Ovary (tissue), 9 donors: ENCODE measurements around the gene CA10. TPM values are rescaled to one million over a fixed set of nuclear protein-coding genes. Genes with fewer than 3 reads are reported as not detected.

Experiments
- DNase-seq, 5 donors: peaks; one replicate each; pipeline ENCODE4 v3.0.0-alpha.2; 2019 to 2020
- H3K27ac ChIP-seq, 2 donors: fragments of 200-600 bp; one replicate each; pipeline versions ENCODE4 v1.5.1 to v1.8.0; 2019 to 2022
- H3K27me3 ChIP-seq: fragments of 200-600 bp; one replicate; pipeline ENCODE4 v1.8.0; 2022
- H3K36me3 ChIP-seq: fragments of 200-600 bp; sonication (generic); one replicate; pipeline ENCODE4 v1.5.1; 2019
- H3K4me1 ChIP-seq: one replicate; pipeline ENCODE4 v1.8.1; 2013; ENCODE audit warnings: mild to moderate bottlenecking, moderate library complexity; ENCODE audit not compliant: insufficient read depth
- H3K4me3 ChIP-seq: fragments of 200-600 bp; sonication (generic); one replicate; pipeline ENCODE4 v1.5.1; 2017
- H3K9me3 ChIP-seq, 2 donors: fragments of 200-600 bp in 1 of 2; sonication (generic) in 1 of 2; one replicate each; pipeline versions ENCODE4 v1.5.1 to v1.8.1; 2013 to 2019; ENCODE audit warnings: mild to moderate bottlenecking in 1 of 2, moderate library complexity in 1 of 2
- EP300 ChIP-seq: sonication (generic); formaldehyde crosslinking; IDR thresholded peaks from one replicate; pipeline ENCODE4 v1.6.1; 2017; ENCODE audit warnings: antibody characterized with exemption
- POLR2A ChIP-seq: fragments of 450-650 bp; IDR thresholded peaks from one replicate; pipeline ENCODE4 v1.6.1; 2017; ENCODE audit warnings: antibody characterized with exemption, mild to moderate bottlenecking, moderate library complexity
- WGBS, 3 donors: extraction: QIAGEN DNeasy Blood & Tissue Kit in 1 of 3; methylation state at CpG; one replicate each; pipeline versions ENCODE4 v1.1.5 to v1.1.7; 2013 to 2017; 5-methylcytosine and 5-hydroxymethylcytosine counted together
- intact Hi-C, 4 donors: fragments of 100-400 bp; cut with DNase I; formaldehyde crosslinking; loops; one replicate each; pipeline versions ENCODE4 v1.11.0 to v1.15.1; 2022 to 2023
- polyA plus RNA-seq, 2 donors: library from polyadenylated mRNA; stranded (reverse); fragments of 200-250 nt in 1 of 2; fragments of 350-450 nt in 1 of 2; fragmentation: Illumina TruSeq in 1 of 2; extraction: RNeasy Lipid Tissue Mini Kit (QIAGEN cat#74804) in 1 of 2; gene quantifications; one replicate each; pipeline ENCODE4 v1.2.3, GENCODE V29; 2013 to 2014
- total RNA-seq, 7 donors: library from RNA; depleted of rRNA in 2 of 7; stranded (reverse); fragments of >200 nt in 2 of 7; fragmentation: NEBNext Ultra II Directional in 3 of 7; extraction: Animal tissue kit (Norgen Biotek cat#: 25700) in 3 of 7; gene quantifications; one replicate each; pipeline versions ENCODE4 v1.1.0 to v1.2.4, GENCODE V29; 2016 to 2023
- TF ChIP-seq, protein P1 (sequence below), 3 donors: fragments of 450-650 bp in 2 of 3; fragments of 200-600 bp in 1 of 3; IDR thresholded peaks; one replicate each; pipeline versions ENCODE4 v1.5.1 to v1.8.0; 2016 to 2022; ENCODE audit warnings: antibody characterized with exemption in 3 of 3, mild to moderate bottlenecking in 1 of 3
- donor health status: DM: no; HTN: no; CAD: no; lungs with moderate emphysema.
- donor health status: DM: no; HTN: no; CAD: no.
- donor health status: Bipolar disorder and iron deficiency.
- donor health status: DM: yes; HTN: yes; CAD: no.
- donor health status: DM: no; HTN: no; CAD: no.
- donor health status: DM: yes; HTN: yes; CAD: no.

Gene CA10
- total and polyA plus RNA-seq, 9 donors, result 0.34 to 4.3 (median 1.2) TPM; not detected in 2

DNA sequence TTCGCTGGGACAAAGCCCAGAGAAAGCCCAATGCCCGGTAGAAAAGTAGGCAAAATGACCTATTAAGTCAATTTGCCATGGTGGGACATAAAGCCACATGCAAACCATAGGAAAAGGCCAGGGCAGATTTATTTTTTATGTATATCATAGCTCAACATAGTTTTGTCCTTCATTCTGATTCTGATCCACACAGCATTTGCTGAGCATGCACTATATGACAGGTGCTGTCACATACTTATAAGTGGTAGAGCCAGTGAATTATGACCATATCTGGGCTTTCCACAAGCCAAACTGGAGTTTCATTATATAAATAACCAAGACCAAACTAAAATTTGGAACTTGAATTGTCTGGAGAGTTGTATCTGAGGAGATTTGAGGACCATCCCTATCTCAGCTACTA is 74.3 kb downstream of the CA10 start:
- H3K27me3 ChIP-seq, result no peaks in the 10 kb centered on the region
- 78 to 83% (median 81%) methylated on average over 2 of the region's 2 CpGs for WGBS, 3 donors
- TF ChIP-seq POLR2A, result no peak
- TF ChIP-seq EP300, result no peak
- TF ChIP-seq, protein P1, sequence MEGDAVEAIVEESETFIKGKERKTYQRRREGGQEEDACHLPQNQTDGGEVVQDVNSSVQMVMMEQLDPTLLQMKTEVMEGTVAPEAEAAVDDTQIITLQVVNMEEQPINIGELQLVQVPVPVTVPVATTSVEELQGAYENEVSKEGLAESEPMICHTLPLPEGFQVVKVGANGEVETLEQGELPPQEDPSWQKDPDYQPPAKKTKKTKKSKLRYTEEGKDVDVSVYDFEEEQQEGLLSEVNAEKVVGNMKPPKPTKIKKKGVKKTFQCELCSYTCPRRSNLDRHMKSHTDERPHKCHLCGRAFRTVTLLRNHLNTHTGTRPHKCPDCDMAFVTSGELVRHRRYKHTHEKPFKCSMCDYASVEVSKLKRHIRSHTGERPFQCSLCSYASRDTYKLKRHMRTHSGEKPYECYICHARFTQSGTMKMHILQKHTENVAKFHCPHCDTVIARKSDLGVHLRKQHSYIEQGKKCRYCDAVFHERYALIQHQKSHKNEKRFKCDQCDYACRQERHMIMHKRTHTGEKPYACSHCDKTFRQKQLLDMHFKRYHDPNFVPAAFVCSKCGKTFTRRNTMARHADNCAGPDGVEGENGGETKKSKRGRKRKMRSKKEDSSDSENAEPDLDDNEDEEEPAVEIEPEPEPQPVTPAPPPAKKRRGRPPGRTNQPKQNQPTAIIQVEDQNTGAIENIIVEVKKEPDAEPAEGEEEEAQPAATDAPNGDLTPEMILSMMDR (IDR thresholded peaks at IDR 0.05), result no peak
- DNase-seq, result no peak
- H3K36me3 ChIP-seq, result no peaks in the 10 kb centered on the region
- no peak overlapping the region for H3K4me3 ChIP-seq
- intact Hi-C loops, result no loop called here
- H3K4me1 ChIP-seq, result no peaks in the 10 kb centered on the region
- no peaks in the 10 kb centered on the region for H3K9me3 ChIP-seq
- no peak overlapping the region for H3K27ac ChIP-seq

DNA sequence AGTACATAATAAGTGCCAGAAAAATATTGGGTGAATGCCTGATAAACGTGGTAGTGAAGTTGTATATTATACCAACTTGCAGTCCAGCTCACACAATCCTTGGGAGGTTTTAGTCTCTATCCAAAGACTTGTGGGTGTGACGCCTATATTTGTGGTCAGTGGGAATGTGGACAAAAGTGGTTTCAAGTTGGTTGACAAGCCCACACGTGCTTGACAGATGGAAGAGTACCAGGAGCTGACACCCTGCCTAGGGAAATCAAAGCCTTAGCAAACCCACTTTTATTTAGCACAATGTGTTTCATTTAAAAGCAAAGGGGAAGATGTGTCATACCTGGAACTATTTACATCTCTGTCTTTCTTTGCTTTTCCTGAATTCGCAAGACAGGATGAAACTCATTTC is 79.0 kb downstream of the CA10 start:
- intact Hi-C loops, result no loop called here
- Histone ChIP-seq H3K27ac (no peak overlapping the region), H3K36me3 (no peaks in the 10 kb centered on the region), H3K4me3 (no peak overlapping the region), H3K27me3 (no peaks in the 10 kb centered on the region), H3K4me1 (no peaks in the 10 kb centered on the region), H3K9me3 (no peaks in the 10 kb centered on the region)
- TF ChIP-seq, protein P1 (IDR thresholded peaks at IDR 0.05), result no peak
- no peak for TF ChIP-seq POLR2A
- no peak for TF ChIP-seq EP300
- WGBS, 3 donors, result 74 to 81% (median 80%) methylated on average over 4 of the region's 4 CpGs
- no peak for DNase-seq

DNA sequence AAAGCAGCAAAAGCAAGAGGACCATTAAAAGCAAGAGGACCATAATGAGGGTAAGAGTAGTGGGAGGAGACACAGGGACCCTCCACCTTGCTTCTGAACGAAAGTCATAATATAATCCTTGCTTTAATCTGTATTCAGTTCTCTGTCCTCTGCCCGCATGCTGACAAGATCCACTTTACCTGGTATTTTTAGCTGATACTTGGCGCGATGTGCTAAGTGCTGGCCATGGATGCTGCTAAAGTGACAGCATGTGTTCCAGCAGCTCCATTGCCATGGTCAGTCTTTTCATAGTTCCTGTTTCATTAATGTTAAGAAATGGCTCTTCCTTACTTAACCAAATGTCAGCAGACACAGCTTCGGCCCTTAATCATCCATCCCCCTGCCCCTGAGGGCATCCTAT is 86.8 kb downstream of the CA10 start:
- Histone ChIP-seq H3K36me3 (no peaks in the 10 kb centered on the region), H3K4me1 (no peaks in the 10 kb centered on the region), H3K27me3 (no peaks in the 10 kb centered on the region), H3K27ac (no peak overlapping the region), H3K4me3 (no peak overlapping the region), H3K9me3 (no peaks in the 10 kb centered on the region)
- no peak for DNase-seq
- TF ChIP-seq, protein P1 (IDR thresholded peaks at IDR 0.05), result no peak
- no peak for TF ChIP-seq POLR2A
- no peak for TF ChIP-seq EP300
- intact Hi-C loops, result no loop called here
- 86 to 92% (median 88%) methylated on average over 5 of the region's 5 CpGs for WGBS, 3 donors

DNA sequence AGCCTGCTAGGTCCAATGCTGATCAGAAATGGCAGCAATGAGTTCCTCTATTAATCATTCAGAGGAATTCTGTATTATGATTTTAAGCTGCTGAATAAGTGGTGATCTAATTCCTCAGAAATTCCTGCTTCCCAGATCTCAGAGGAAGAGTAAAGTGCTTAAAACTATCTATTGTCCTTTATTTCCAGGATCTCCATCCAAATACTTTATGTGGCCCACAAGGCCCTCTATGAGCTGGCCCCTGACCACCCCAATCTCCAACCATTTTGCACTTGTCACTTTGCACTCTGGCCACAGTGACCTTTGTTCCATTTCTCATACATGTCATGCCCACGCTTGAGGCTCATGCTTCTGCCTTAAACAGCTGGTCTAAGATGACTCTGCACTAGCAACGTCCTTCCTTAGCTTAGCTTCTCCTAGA is 93.7 kb downstream of the CA10 start:
- Histone ChIP-seq H3K4me1 (no peaks in the 10 kb centered on the region), H3K4me3 (no peak overlapping the region), H3K27me3 (no peaks in the 10 kb centered on the region), H3K36me3 (no peaks in the 10 kb centered on the region), H3K27ac (no peak overlapping the region), H3K9me3 (no peaks in the 10 kb centered on the region)
- DNase-seq, result no peak
- intact Hi-C loops, result no loop called here
- TF ChIP-seq POLR2A (no peak), EP300 (no peak)
- TF ChIP-seq, protein P1 (IDR thresholded peaks at IDR 0.05), result no peak
- WGBS, 3 donors, result 28 to 40% (median 37%) methylated on average over 2 of the region's 2 CpGs

DNA sequence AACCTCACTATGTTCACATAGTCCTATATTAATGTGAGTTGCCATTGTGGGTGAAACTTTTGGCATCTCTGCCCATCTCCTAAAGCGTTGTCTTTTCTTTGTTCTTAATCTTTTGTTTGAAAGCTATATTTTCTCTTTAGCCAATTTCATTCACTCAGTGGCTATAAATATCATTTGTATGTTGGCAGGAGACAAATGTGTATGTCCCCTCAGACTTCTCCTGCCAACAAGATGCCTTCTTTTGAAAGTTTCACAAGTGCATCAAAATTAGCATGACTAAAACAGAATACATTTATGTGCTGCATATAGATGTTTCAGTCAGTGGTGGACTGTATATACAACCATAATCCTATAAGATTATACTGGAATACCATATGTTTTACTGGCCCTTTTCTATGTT is 109.0 kb downstream of the CA10 start:
- H3K27ac ChIP-seq, result no peak overlapping the region
- H3K4me1 ChIP-seq, result no peaks in the 10 kb centered on the region
- no peak for TF ChIP-seq EP300
- TF ChIP-seq POLR2A, result no peak
- TF ChIP-seq, protein P1 (IDR thresholded peaks at IDR 0.05), result no peak
- H3K4me3 ChIP-seq, result no peak overlapping the region
- no peaks in the 10 kb centered on the region for H3K9me3 ChIP-seq
- intact Hi-C loops, result no loop called here
- WGBS, 3 donors, result 32 to 55% (median 33%) methylated on average over 1 of the region's 1 CpG
- no peak for DNase-seq
- no peaks in the 10 kb centered on the region for H3K27me3 ChIP-seq
- no peaks in the 10 kb centered on the region for H3K36me3 ChIP-seq
